Measurements from ENCODE around the gene SH3BGR.
A peak's percentile ranks its signal among the peaks of the same experiment; 100 is the strongest.

The SH3BGR gene

DNA sequence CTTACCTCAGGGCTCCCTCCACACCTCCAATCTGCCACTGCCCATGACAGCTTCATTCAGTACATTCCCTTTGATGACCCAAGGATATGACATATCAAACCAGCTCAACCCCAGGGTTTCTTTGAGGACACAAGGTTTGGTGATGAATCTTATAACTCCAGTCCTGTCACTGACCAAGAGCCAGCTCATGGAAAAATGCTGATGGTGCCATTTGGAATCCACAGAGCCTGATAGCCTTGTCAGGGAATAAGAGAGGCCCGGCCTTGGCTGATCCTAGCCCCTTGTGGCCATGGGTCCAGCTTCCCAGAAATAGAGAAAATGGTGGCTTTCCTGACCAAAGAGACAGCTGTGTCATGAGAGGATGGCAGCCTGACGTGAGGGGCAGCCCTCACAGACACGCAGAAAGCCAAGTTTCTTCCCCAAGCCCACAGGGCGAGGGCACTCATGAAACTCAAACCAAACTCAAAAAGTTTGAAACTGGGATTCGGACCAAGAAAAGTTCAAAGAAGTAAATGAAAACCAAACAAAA lies 75.4 kb downstream of the SH3BGR start:
- H3K27ac ChIP-seq (replicated peaks): no peak overlapping the region
- no peak for DNase-seq (ENCODE audit: low read depth in 1 of 2, low spot score in 1 of 2)
- no peak for TF ChIP-seq GABPA (IDR thresholded peaks at IDR 0.05; ENCODE audit: low read depth)
- TF ChIP-seq, protein P1, sequence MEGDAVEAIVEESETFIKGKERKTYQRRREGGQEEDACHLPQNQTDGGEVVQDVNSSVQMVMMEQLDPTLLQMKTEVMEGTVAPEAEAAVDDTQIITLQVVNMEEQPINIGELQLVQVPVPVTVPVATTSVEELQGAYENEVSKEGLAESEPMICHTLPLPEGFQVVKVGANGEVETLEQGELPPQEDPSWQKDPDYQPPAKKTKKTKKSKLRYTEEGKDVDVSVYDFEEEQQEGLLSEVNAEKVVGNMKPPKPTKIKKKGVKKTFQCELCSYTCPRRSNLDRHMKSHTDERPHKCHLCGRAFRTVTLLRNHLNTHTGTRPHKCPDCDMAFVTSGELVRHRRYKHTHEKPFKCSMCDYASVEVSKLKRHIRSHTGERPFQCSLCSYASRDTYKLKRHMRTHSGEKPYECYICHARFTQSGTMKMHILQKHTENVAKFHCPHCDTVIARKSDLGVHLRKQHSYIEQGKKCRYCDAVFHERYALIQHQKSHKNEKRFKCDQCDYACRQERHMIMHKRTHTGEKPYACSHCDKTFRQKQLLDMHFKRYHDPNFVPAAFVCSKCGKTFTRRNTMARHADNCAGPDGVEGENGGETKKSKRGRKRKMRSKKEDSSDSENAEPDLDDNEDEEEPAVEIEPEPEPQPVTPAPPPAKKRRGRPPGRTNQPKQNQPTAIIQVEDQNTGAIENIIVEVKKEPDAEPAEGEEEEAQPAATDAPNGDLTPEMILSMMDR (IDR thresholded peaks at IDR 0.05; ENCODE audit: insufficient read depth, low read length): no peak
- TF ChIP-seq POLR2AphosphoS5 (IDR thresholded peaks at IDR 0.05; ENCODE audit: low read depth): no peak
- TF ChIP-seq, protein P2, sequence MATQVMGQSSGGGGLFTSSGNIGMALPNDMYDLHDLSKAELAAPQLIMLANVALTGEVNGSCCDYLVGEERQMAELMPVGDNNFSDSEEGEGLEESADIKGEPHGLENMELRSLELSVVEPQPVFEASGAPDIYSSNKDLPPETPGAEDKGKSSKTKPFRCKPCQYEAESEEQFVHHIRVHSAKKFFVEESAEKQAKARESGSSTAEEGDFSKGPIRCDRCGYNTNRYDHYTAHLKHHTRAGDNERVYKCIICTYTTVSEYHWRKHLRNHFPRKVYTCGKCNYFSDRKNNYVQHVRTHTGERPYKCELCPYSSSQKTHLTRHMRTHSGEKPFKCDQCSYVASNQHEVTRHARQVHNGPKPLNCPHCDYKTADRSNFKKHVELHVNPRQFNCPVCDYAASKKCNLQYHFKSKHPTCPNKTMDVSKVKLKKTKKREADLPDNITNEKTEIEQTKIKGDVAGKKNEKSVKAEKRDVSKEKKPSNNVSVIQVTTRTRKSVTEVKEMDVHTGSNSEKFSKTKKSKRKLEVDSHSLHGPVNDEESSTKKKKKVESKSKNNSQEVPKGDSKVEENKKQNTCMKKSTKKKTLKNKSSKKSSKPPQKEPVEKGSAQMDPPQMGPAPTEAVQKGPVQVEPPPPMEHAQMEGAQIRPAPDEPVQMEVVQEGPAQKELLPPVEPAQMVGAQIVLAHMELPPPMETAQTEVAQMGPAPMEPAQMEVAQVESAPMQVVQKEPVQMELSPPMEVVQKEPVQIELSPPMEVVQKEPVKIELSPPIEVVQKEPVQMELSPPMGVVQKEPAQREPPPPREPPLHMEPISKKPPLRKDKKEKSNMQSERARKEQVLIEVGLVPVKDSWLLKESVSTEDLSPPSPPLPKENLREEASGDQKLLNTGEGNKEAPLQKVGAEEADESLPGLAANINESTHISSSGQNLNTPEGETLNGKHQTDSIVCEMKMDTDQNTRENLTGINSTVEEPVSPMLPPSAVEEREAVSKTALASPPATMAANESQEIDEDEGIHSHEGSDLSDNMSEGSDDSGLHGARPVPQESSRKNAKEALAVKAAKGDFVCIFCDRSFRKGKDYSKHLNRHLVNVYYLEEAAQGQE (IDR thresholded peaks at IDR 0.05; ENCODE audit: insufficient replicate concordance, low read depth): no peak
- TF ChIP-seq SPI1 (IDR thresholded peaks at IDR 0.05; ENCODE audit: borderline replicate concordance, low read depth): no peak
- H3K27me3 ChIP-seq (ENCODE audit: insufficient read depth, poor library complexity, severe bottlenecking): peaks cover 10% of the 10 kb centered on the region
- H3K4me3 ChIP-seq (replicated peaks; ENCODE audit: insufficient read depth, low read length): no peak overlapping the region

DNA sequence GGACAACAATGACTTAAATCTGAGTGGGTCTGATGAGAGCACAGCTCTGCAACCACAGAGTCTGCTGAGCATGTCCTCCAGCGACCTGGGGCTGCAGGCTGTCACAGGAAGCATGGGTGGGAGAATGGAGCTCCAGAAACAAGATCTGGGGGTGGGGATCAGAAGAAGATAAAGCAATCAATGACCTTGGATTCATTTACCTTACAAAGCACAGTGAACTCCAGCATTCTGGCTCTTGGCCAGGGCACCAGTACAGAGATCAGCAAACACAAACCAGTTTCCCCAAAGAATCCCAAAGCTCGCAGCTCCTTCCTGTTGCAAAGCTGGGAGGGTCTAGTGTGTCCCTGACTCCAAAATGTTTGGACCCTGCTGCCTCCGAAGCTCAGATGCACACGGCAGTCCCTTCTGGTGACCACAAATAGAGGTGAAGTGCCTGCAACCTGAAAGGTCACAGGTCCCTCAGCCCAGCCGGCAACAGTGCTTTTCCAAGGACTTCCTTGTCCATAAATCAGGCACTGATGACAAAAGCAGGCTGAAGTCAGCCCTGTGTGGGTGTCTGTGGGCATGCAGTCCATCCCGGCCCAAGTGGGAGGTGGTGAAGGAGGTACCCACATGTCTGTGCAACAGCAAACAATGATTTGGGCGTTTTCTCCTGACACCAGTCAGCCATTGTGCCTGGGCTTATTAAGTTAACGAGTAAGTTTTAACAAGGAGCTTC lies 76.1 kb downstream of the SH3BGR start:
- TF ChIP-seq GABPA (IDR thresholded peaks at IDR 0.05; ENCODE audit: low read depth): no peak
- TF ChIP-seq, protein P2 (IDR thresholded peaks at IDR 0.05; ENCODE audit: insufficient replicate concordance, low read depth): no peak
- no peak for TF ChIP-seq POLR2AphosphoS5 (IDR thresholded peaks at IDR 0.05; ENCODE audit: low read depth)
- TF ChIP-seq, protein P1 (IDR thresholded peaks at IDR 0.05; ENCODE audit: insufficient read depth, low read length): no peak
- TF ChIP-seq SPI1 (IDR thresholded peaks at IDR 0.05; ENCODE audit: borderline replicate concordance, low read depth): no peak
- no peak for DNase-seq (ENCODE audit: low read depth in 1 of 2, low spot score in 1 of 2)
- H3K27me3 ChIP-seq (ENCODE audit: insufficient read depth, poor library complexity, severe bottlenecking): peaks cover 11% of the 10 kb centered on the region
- H3K27ac ChIP-seq (replicated peaks): no peak overlapping the region
- H3K4me3 ChIP-seq (replicated peaks; ENCODE audit: insufficient read depth, low read length): no peak overlapping the region

DNA sequence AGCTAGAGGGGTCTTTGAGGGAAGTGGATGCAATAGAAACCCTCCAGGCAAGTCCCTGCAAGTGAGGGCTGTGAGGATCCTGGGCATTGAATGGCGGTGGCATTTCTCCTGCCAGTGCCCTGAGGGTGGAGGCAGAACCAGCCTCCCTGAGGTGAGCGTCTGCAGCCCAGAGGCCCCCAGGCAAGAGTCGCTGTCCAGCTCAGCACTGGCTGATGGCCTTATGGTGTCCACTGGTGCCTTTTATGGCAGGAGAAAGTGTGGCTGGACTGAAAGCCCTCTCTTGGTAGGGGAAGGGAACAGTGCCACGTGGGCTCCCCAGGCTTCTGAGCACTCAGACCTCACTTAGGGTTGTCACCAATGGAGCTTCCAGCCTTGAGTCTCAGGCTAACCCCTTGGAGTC lies 77.3 kb downstream of the SH3BGR start:
- no peak overlapping the region for H3K27ac ChIP-seq (replicated peaks)

More for the DNA sequence above, 77.3 kb downstream of the SH3BGR start:
- TF ChIP-seq GABPA (IDR thresholded peaks at IDR 0.05; ENCODE audit: low read depth): no peak
- no peak for TF ChIP-seq POLR2AphosphoS5 (IDR thresholded peaks at IDR 0.05; ENCODE audit: low read depth)
- TF ChIP-seq, protein P2 (IDR thresholded peaks at IDR 0.05; ENCODE audit: insufficient replicate concordance, low read depth): peak; percentile 87
- Histone ChIP-seq H3K4me3 (replicated peaks; ENCODE audit: insufficient read depth, low read length) (no peak overlapping the region), H3K27me3 (ENCODE audit: insufficient read depth, poor library complexity, severe bottlenecking) (peaks cover 10% of the 10 kb centered on the region)
- DNase-seq (ENCODE audit: low read depth in 1 of 2, low spot score in 1 of 2): no peak

Data from HL-60 (cell line).